Measurements from ENCODE around the gene MAPKAP1.

- TF ChIP-seq CTCF (IDR thresholded peaks at IDR 0.05): no peak
- TF ChIP-seq EZH2 (IDR thresholded peaks at IDR 0.05): no peak
Measured at GRCh38 chr9:125748446-125749099, 41.6 kb upstream of the MAPKAP1 start.
